PC-9 (cell line): ENCODE data around the gene MFSD12. TPM values are rescaled to one million over a fixed set of nuclear protein-coding genes. Genes with fewer than 3 reads are reported as not detected.

ENCODE experiments used
- BruUV-seq: library from RNA; stranded (reverse); fragments of 400-500 nt; replicated peaks from 2 replicates; lab custom pipeline; 2021; lab: Mats Ljungman, UMichigan
- CTCF ChIA-PET: fragments of 300-600 bp; sonication (Branson Sonifier 250); formaldehyde crosslinking; loops from one replicate; lab custom pipeline; 2022; ENCODE audit warnings: antibody characterized with exemption; lab: Charles Lee
- POLR2A ChIA-PET: fragments of 300-600 bp; sonication (Branson Sonifier 250); formaldehyde crosslinking; loops from one replicate; lab custom pipeline; 2022; ENCODE audit warnings: antibody characterized with exemption; ENCODE audit not compliant: unreplicated experiment; lab: Charles Lee
- DNase-seq, 2 experiments: peaks; one replicate each; pipeline versions ENCODE4 v3.0.0 to v3.0.0-alpha.2; 2015 to 2022; ENCODE audit warnings: mixed read lengths in 1 of 2
- H2AFZ ChIP-seq: fragments of 200-600 bp; sonication (generic); 2 replicates; pipeline ENCODE4 v1.8.1; 2017; ENCODE audit warnings: antibody characterized with exemption
- H3F3A ChIP-seq: fragments of 200-600 bp; sonication (generic); 2 replicates; pipeline ENCODE4 v1.8.1; 2017; ENCODE audit warnings: antibody characterized with exemption, mild to moderate bottlenecking, low read depth; ENCODE audit not compliant: insufficient read depth
- H3K27ac ChIP-seq: fragments of 200-600 bp; sonication (generic); 2 replicates; pipeline ENCODE4 v1.6.1; 2016; ENCODE audit warnings: mixed run types
- H3K27me3 ChIP-seq: fragments of 200-600 bp; sonication (generic); 2 replicates; pipeline ENCODE4 v1.6.1; 2016; ENCODE audit warnings: low read depth, mixed run types; ENCODE audit not compliant: insufficient read depth
- H3K36me3 ChIP-seq: fragments of 200-600 bp; sonication (generic); 2 replicates; pipeline ENCODE4 v1.6.1; 2016; ENCODE audit warnings: low read depth, mixed run types
- H3K4me1 ChIP-seq: fragments of 200-600 bp; sonication (generic); replicated peaks from 2 replicates; pipeline ENCODE4 v1.6.1; 2016; ENCODE audit warnings: mixed run types; ENCODE audit not compliant: insufficient read depth
- H3K4me2 ChIP-seq: fragments of 200-600 bp; sonication (generic); 2 replicates; pipeline ENCODE4 v1.6.1; 2017; ENCODE audit warnings: mixed run types
- H3K4me3 ChIP-seq: fragments of 200-600 bp; sonication (generic); 2 replicates; pipeline ENCODE4 v1.6.1; 2016; ENCODE audit warnings: mixed run types
- H3K79me2 ChIP-seq: fragments of 200-600 bp; sonication (generic); 2 replicates; pipeline ENCODE4 v1.6.1; 2017; ENCODE audit warnings: low read depth, mixed run types
- H3K9me2 ChIP-seq: fragments of 200-600 bp; sonication (generic); 2 replicates; pipeline ENCODE4 v1.8.1; 2017; ENCODE audit warnings: mild to moderate bottlenecking; ENCODE audit not compliant: insufficient read depth
- H3K9me3 ChIP-seq: fragments of 200-600 bp; sonication (generic); 2 replicates; pipeline ENCODE4 v1.8.1; 2016; ENCODE audit warnings: low read depth; ENCODE audit not compliant: insufficient read depth
- H4K20me1 ChIP-seq: fragments of 200-600 bp; sonication (generic); 2 replicates; pipeline ENCODE4 v1.8.1; 2017; ENCODE audit not compliant: insufficient read depth
- EZH2 ChIP-seq: fragments of 200-600 bp; sonication (generic); IDR thresholded peaks from 2 replicates; pipeline ENCODE4 v1.8.0; 2017; ENCODE audit warnings: antibody characterized with exemption, low read depth
- intact Hi-C: fragments of 100-400 bp; cut with micrococcal nuclease; formaldehyde crosslinking; loops from one replicate; pipeline ENCODE4 v1.10.0; 2022; ENCODE audit not compliant: unreplicated experiment
- total RNA-seq: library from RNA; stranded (reverse); gene quantifications from 2 replicates; pipeline ENCODE4 v1.2.3, GENCODE V29; 2021
- TF ChIP-seq, protein P1 (sequence below): fragments of 200-600 bp; sonication (generic); conservative IDR thresholded peaks from 2 replicates; pipeline ENCODE4 v1.6.1; 2017; ENCODE audit warnings: mixed run types, antibody characterized with exemption, mild to moderate bottlenecking, moderate library complexity

Gene MFSD12
- total RNA-seq, 1 experiment from 2014 or later: 70.0 TPM

DNA sequence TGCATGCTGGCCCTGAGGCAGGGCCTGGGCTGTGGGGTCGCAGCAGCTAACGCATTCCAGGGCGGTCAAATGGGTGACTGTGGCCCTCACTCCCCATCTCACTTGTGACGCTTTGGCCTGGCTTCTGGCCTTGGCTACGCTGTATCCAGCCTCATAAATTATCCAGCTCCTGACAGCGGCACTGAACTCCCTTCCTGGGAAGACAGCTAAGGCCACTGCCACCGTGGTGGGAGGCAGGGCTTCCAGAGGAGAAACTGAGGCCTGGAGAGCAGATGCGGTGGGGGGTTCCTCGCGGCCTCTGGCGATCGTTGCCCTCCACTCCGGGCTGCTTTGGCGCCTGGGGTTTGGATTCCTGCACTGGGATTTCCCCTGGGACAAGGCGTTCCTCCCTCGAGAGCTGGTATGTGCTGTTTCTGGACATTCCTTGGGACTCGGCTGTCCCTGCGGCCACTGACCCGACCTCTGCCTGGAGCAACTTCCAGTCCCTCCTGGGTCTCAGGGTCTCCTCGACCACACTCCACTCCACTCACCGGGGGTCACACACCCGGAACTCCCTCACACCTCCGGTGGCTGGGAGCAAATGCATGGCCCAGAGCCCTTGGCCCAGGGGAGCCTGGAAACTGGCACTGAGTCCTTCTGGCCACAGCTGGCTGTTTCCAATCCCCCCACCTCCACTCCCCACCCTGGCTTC is 45.9 kb upstream of the MFSD12 start:
- TF ChIP-seq EZH2: no peak
- TF ChIP-seq, protein P1, sequence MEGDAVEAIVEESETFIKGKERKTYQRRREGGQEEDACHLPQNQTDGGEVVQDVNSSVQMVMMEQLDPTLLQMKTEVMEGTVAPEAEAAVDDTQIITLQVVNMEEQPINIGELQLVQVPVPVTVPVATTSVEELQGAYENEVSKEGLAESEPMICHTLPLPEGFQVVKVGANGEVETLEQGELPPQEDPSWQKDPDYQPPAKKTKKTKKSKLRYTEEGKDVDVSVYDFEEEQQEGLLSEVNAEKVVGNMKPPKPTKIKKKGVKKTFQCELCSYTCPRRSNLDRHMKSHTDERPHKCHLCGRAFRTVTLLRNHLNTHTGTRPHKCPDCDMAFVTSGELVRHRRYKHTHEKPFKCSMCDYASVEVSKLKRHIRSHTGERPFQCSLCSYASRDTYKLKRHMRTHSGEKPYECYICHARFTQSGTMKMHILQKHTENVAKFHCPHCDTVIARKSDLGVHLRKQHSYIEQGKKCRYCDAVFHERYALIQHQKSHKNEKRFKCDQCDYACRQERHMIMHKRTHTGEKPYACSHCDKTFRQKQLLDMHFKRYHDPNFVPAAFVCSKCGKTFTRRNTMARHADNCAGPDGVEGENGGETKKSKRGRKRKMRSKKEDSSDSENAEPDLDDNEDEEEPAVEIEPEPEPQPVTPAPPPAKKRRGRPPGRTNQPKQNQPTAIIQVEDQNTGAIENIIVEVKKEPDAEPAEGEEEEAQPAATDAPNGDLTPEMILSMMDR: no peak
- no peak overlapping the region for H3K4me2 ChIP-seq
- H3K36me3 ChIP-seq: no peaks in the 10 kb centered on the region
- no peaks in the 10 kb centered on the region for H3K9me3 ChIP-seq
- H3K4me3 ChIP-seq: no peak overlapping the region
- no peaks in the 10 kb centered on the region for H3K9me2 ChIP-seq
- no peaks in the 10 kb centered on the region for H4K20me1 ChIP-seq
- no peak for DNase-seq
- 0 out of 2 replicates have a peak, but pooled peaks cover 6% of the 10 kb centered on the region for H3F3A ChIP-seq
- 0 out of 2 replicates have a peak, but pooled peaks cover 3% of the 10 kb centered on the region for H3K4me1 ChIP-seq
- BruUV-seq: no TSS peak
- H3K79me2 ChIP-seq: no peaks in the 10 kb centered on the region
- H3K27me3 ChIP-seq: no peaks in the 10 kb centered on the region
- intact Hi-C loops: no loop called here
- H3K27ac ChIP-seq: no peak overlapping the region
- POLR2A ChIA-PET: no interaction called here
- H2AFZ ChIP-seq: no peak overlapping the region
- CTCF ChIA-PET: interaction anchor here (0.6 kb wide), 1 partner anchor 391 kb away, joined by 6 read pairs; no protein-coding TSS in a partner anchor

DNA sequence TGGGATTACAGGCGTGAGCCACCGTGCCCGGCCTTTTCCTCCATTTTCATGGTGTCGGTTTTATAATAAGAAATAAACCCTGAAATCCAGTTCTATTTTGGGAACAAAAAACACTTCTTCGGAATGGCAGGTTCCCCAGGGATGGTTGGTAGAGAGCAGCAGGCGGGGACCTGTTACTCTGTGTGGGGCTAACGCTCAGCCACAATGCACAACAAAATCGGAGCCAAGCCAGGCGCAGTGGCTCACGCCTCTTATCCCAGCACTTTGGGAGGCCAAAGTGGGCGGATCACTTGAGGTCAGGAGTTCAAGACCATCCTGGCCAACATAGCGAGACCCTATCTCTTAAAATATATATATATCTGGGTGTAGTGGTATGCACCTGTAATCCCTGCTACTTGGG is 43.6 kb upstream of the MFSD12 start:
- no peak overlapping the region for H3K27ac ChIP-seq
- H3K27me3 ChIP-seq: no peaks in the 10 kb centered on the region
- intact Hi-C loops: no loop called here
- H3K4me1 ChIP-seq: 0 out of 2 replicates have a peak, but pooled peaks cover 1% of the 10 kb centered on the region
- no peak for DNase-seq
- no peaks in the 10 kb centered on the region for H3K79me2 ChIP-seq
- POLR2A ChIA-PET: no interaction called here
- no peaks in the 10 kb centered on the region for H3K9me3 ChIP-seq
- no peaks in the 10 kb centered on the region for H3K9me2 ChIP-seq
- CTCF ChIA-PET: no interaction called here
- TF ChIP-seq, protein P1: no peak
- no peak for TF ChIP-seq EZH2
- no peak overlapping the region for H2AFZ ChIP-seq
- H3K4me2 ChIP-seq: no peak overlapping the region
- H3K36me3 ChIP-seq: no peaks in the 10 kb centered on the region
- BruUV-seq: no TSS peak
- H4K20me1 ChIP-seq: no peaks in the 10 kb centered on the region
- H3F3A ChIP-seq: no peaks in the 10 kb centered on the region
- no peak overlapping the region for H3K4me3 ChIP-seq

DNA sequence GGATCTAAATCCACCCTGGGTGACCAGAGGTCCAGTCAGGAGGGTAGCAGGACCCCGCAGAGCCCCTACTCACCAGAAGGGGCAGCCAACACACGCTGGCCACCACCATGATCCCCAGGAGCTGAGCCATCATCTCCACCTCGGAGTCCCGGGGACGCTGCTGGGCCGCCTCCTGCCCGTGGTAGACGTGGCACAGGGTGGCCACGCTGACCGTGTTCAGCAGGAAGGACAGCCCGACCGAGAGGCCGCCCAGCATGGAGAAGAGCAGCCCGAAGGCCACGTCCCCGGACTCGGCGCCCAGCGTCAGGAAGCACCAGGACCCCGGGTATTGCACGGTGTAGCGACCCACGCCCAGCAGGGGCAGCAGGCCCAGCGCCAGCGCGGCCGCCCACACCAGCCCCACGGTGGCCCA is 42.4 kb upstream of the MFSD12 start:
- Histone ChIP-seq H4K20me1 (no peaks in the 10 kb centered on the region), H3K36me3 (no peaks in the 10 kb centered on the region), H3K79me2 (no peaks in the 10 kb centered on the region), H3K4me2 (no peak overlapping the region), H3K27ac (no peak overlapping the region), H3F3A (no peaks in the 10 kb centered on the region), H3K9me2 (no peaks in the 10 kb centered on the region), H3K4me3 (no peak overlapping the region), H2AFZ (no peak overlapping the region), H3K27me3 (no peaks in the 10 kb centered on the region), H3K4me1 (no peaks in the 10 kb centered on the region), H3K9me3 (no peaks in the 10 kb centered on the region)
- TF ChIP-seq, protein P1: peak; percentile 33; the same call in 1 of the 2 replicates
- TF ChIP-seq EZH2: no peak
- CTCF ChIA-PET: no interaction called here
- intact Hi-C loops: no loop called here
- POLR2A ChIA-PET: no interaction called here
- no peak for DNase-seq
- BruUV-seq: no TSS peak
